ENCODE measurements around the gene KLHL26. TPM values are rescaled to one million over a fixed set of nuclear protein-coding genes. Genes with fewer than 3 reads are reported as not detected.

The KLHL26 gene
- total RNA-seq, 1 experiment from 2014 or later, result 8.4 TPM

- no peak overlapping the region for H2AFZ ChIP-seq (ENCODE audit: low read length)
- no TSS peak for BruUV-seq (replicated peaks)
- H3K9me3 ChIP-seq (ENCODE audit: low read length), result no peaks in the 10 kb centered on the region
- no peaks in the 10 kb centered on the region for H3K36me3 ChIP-seq (ENCODE audit: low read depth, low read length)
- POLR2A ChIA-PET (ENCODE audit: unreplicated experiment), result no interaction called here
- no peak for TF ChIP-seq EZH2phosphoT487 (IDR thresholded peaks at IDR 0.05; ENCODE audit: borderline replicate concordance, low read length)
- no peak for TF ChIP-seq CTCF (conservative IDR thresholded peaks at IDR 0.05; ENCODE audit: low read depth, low read length)
- no peak for TF ChIP-seq EZH2 (IDR thresholded peaks at IDR 0.05; ENCODE audit: low read length, unreplicated experiment)
- H3K79me2 ChIP-seq (ENCODE audit: low read length), result peaks cover 10% of the 10 kb centered on the region
- no peak overlapping the region for H3K4me2 ChIP-seq (ENCODE audit: low read length)
- ATAC-seq (no peak), DNase-seq (no peak)
- CTCF ChIA-PET, result no interaction called here
- no peaks in the 10 kb centered on the region for H3K27me3 ChIP-seq (ENCODE audit: low read length)
- no peak overlapping the region for H3K4me3 ChIP-seq (ENCODE audit: low read length)
- H3K27ac ChIP-seq (ENCODE audit: low read length), result no peak overlapping the region
- H3K4me1 ChIP-seq (ENCODE audit: insufficient read depth, low read length), result no peaks in the 10 kb centered on the region
- H3F3A ChIP-seq (ENCODE audit: low read length, unreplicated experiment), result no peaks in the 10 kb centered on the region
- H3K9me2 ChIP-seq (replicated peaks; ENCODE audit: low read length), result no peaks in the 10 kb centered on the region
- intact Hi-C loops (cut with micrococcal nuclease), result no loop called here
- H4K20me1 ChIP-seq (ENCODE audit: low read length), result no peaks in the 10 kb centered on the region
- H3K9ac ChIP-seq (ENCODE audit: low read length), result no peak overlapping the region
These were observed 13.2 kb downstream of the KLHL26 start for GRCh38 chr19:18650021-18650390.

- no peak for TF ChIP-seq CTCF (conservative IDR thresholded peaks at IDR 0.05; ENCODE audit: low read depth, low read length)
- no peak for TF ChIP-seq EZH2phosphoT487 (IDR thresholded peaks at IDR 0.05; ENCODE audit: borderline replicate concordance, low read length)
- no peak for TF ChIP-seq EZH2 (IDR thresholded peaks at IDR 0.05; ENCODE audit: low read length, unreplicated experiment)
- no peaks in the 10 kb centered on the region for H3K27me3 ChIP-seq (ENCODE audit: low read length)
- no peak overlapping the region for H3K27ac ChIP-seq (ENCODE audit: low read length)
- no peaks in the 10 kb centered on the region for H3F3A ChIP-seq (ENCODE audit: low read length, unreplicated experiment)
- ChIA-PET POLR2A (ENCODE audit: unreplicated experiment) (no interaction called here), CTCF (no interaction called here)
- DNase-seq (no peak), ATAC-seq (no peak)
- H3K9me3 ChIP-seq (ENCODE audit: low read length), result no peaks in the 10 kb centered on the region
- intact Hi-C loops (cut with micrococcal nuclease), result no loop called here
- H3K4me1 ChIP-seq (ENCODE audit: insufficient read depth, low read length), result no peaks in the 10 kb centered on the region
- no TSS peak for BruUV-seq (replicated peaks)
- no peaks in the 10 kb centered on the region for H4K20me1 ChIP-seq (ENCODE audit: low read length)
- no peaks in the 10 kb centered on the region for H3K36me3 ChIP-seq (ENCODE audit: low read depth, low read length)
- H3K9me2 ChIP-seq (replicated peaks; ENCODE audit: low read length), result no peaks in the 10 kb centered on the region
- H2AFZ ChIP-seq (ENCODE audit: low read length), result no peak overlapping the region
- no peak overlapping the region for H3K9ac ChIP-seq (ENCODE audit: low read length)
- no peak overlapping the region for H3K4me3 ChIP-seq (ENCODE audit: low read length)
- no peak overlapping the region for H3K4me2 ChIP-seq (ENCODE audit: low read length)
- peaks cover 4% of the 10 kb centered on the region; the same call in 1 of the 2 replicates for H3K79me2 ChIP-seq (ENCODE audit: low read length)
These were observed 13.7 kb downstream of the KLHL26 start for GRCh38 chr19:18650468-18651041.

- no TSS peak for BruUV-seq (replicated peaks)
- no peaks in the 10 kb centered on the region for H3K9me3 ChIP-seq (ENCODE audit: low read length)
- H3K4me1 ChIP-seq (ENCODE audit: insufficient read depth, low read length), result no peaks in the 10 kb centered on the region
- ChIA-PET CTCF (no interaction called here), POLR2A (ENCODE audit: unreplicated experiment) (no interaction called here)
- H4K20me1 ChIP-seq (ENCODE audit: low read length), result no peaks in the 10 kb centered on the region
- no peak overlapping the region for H3K4me3 ChIP-seq (ENCODE audit: low read length)
- no peaks in the 10 kb centered on the region for H3K27me3 ChIP-seq (ENCODE audit: low read length)
- H2AFZ ChIP-seq (ENCODE audit: low read length), result no peak overlapping the region
- H3K4me2 ChIP-seq (ENCODE audit: low read length), result no peak overlapping the region
- H3F3A ChIP-seq (ENCODE audit: low read length, unreplicated experiment), result no peaks in the 10 kb centered on the region
- H3K9ac ChIP-seq (ENCODE audit: low read length), result no peak overlapping the region
- no peak for DNase-seq
- no peaks in the 10 kb centered on the region for H3K36me3 ChIP-seq (ENCODE audit: low read depth, low read length)
- peaks cover 2% of the 10 kb centered on the region; the same call in 1 of the 2 replicates for H3K79me2 ChIP-seq (ENCODE audit: low read length)
- TF ChIP-seq EZH2phosphoT487 (IDR thresholded peaks at IDR 0.05; ENCODE audit: borderline replicate concordance, low read length), result no peak
- no peak for TF ChIP-seq CTCF (conservative IDR thresholded peaks at IDR 0.05; ENCODE audit: low read depth, low read length)
- TF ChIP-seq EZH2 (IDR thresholded peaks at IDR 0.05; ENCODE audit: low read length, unreplicated experiment), result no peak
- ATAC-seq, result no peak
- H3K27ac ChIP-seq (ENCODE audit: low read length), result no peak overlapping the region
- intact Hi-C loops (cut with micrococcal nuclease), result no loop called here
- H3K9me2 ChIP-seq (replicated peaks; ENCODE audit: low read length), result no peaks in the 10 kb centered on the region
These were observed 14.5 kb downstream of the KLHL26 start for GRCh38 chr19:18651300-18651699.
